Measurements from ENCODE around the gene GIN1. TPM values are rescaled to one million over a fixed set of nuclear protein-coding genes. Genes with fewer than 3 reads are reported as not detected.

GIN1 gene
- polyA plus RNA-seq, 1 donor from 2014 or later: 17.5 TPM

GRCh38 chr5:103128202-103128601 is 8.3 kb upstream of the GIN1 start:
- Histone ChIP-seq H4K20me1 (ENCODE audit: insufficient read depth) (no peaks in the 10 kb centered on the region), H3K27ac (ENCODE audit: low read length) (no peak overlapping the region), H3K36me3 (ENCODE audit: insufficient read depth, low read length) (peaks cover 2% of the 10 kb centered on the region), H3F3A (ENCODE audit: insufficient read depth, low read length, poor library complexity, severe bottlenecking) (no peaks in the 10 kb centered on the region), H3K4me3 (ENCODE audit: low read length) (no peak overlapping the region), H3K9me3 (ENCODE audit: low read length) (no peaks in the 10 kb centered on the region), H3K9me2 (ENCODE audit: insufficient read depth, low read length) (no peaks in the 10 kb centered on the region), H3K9ac (ENCODE audit: low read length) (no peak overlapping the region), H3K79me2 (replicated peaks; ENCODE audit: insufficient read depth, low read length) (peaks cover 24% of the 10 kb centered on the region), H2AFZ (ENCODE audit: low read depth, low read length) (no peak overlapping the region), H3K27me3 (ENCODE audit: insufficient read depth, low read depth, low read length) (no peaks in the 10 kb centered on the region), H3K4me2 (ENCODE audit: low read length) (no peak overlapping the region)
- TF ChIP-seq CTCF (IDR thresholded peaks at IDR 0.05; ENCODE audit: poor library complexity, severe bottlenecking): no peak
- TF ChIP-seq RAD21 (conservative IDR thresholded peaks at IDR 0.05): no peak
- no peak for TF ChIP-seq TAF1 (IDR thresholded peaks at IDR 0.05; ENCODE audit: low read depth)
- no peak for TF ChIP-seq POLR2AphosphoS5 (IDR thresholded peaks at IDR 0.05)
- TF ChIP-seq, protein P1, sequence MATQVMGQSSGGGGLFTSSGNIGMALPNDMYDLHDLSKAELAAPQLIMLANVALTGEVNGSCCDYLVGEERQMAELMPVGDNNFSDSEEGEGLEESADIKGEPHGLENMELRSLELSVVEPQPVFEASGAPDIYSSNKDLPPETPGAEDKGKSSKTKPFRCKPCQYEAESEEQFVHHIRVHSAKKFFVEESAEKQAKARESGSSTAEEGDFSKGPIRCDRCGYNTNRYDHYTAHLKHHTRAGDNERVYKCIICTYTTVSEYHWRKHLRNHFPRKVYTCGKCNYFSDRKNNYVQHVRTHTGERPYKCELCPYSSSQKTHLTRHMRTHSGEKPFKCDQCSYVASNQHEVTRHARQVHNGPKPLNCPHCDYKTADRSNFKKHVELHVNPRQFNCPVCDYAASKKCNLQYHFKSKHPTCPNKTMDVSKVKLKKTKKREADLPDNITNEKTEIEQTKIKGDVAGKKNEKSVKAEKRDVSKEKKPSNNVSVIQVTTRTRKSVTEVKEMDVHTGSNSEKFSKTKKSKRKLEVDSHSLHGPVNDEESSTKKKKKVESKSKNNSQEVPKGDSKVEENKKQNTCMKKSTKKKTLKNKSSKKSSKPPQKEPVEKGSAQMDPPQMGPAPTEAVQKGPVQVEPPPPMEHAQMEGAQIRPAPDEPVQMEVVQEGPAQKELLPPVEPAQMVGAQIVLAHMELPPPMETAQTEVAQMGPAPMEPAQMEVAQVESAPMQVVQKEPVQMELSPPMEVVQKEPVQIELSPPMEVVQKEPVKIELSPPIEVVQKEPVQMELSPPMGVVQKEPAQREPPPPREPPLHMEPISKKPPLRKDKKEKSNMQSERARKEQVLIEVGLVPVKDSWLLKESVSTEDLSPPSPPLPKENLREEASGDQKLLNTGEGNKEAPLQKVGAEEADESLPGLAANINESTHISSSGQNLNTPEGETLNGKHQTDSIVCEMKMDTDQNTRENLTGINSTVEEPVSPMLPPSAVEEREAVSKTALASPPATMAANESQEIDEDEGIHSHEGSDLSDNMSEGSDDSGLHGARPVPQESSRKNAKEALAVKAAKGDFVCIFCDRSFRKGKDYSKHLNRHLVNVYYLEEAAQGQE (IDR thresholded peaks at IDR 0.05; ENCODE audit: borderline replicate concordance): no peak

DNA sequence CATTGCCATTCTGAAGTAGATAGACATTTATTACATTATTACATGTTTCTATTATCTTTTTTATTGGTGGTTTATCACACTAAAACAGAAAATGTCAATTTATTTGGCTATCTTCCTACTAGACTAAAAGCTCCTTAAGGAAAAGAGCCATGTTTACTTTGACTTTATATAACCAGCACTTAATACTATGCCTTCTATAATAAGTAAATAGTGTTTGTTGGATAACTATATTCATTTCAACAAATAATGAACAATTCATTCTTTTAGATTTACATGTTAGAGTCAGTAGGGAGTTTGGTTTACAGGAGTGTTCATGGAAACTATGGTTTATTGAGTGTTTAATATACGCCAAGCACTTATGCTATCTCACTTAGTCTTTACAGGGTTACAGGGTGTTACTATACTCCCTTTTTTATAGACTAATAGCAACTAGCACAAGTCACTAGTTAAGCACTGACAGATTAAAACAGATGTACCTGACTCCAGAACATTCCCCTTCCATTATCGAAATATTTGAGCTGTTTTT is 7.4 kb upstream of the GIN1 start:
- no peak overlapping the region for H3K9ac ChIP-seq (ENCODE audit: low read length)
- no peaks in the 10 kb centered on the region for H4K20me1 ChIP-seq (ENCODE audit: insufficient read depth)
- no peaks in the 10 kb centered on the region for H3K9me2 ChIP-seq (ENCODE audit: insufficient read depth, low read length)
- no peaks in the 10 kb centered on the region for H3F3A ChIP-seq (ENCODE audit: insufficient read depth, low read length, poor library complexity, severe bottlenecking)
- no peaks in the 10 kb centered on the region for H3K9me3 ChIP-seq (ENCODE audit: low read length)
- H3K79me2 ChIP-seq (replicated peaks; ENCODE audit: insufficient read depth, low read length): peaks cover 32% of the 10 kb centered on the region
- H3K4me3 ChIP-seq (ENCODE audit: low read length): no peak overlapping the region
- H2AFZ ChIP-seq (ENCODE audit: low read depth, low read length): no peak overlapping the region
- no peaks in the 10 kb centered on the region for H3K27me3 ChIP-seq (ENCODE audit: insufficient read depth, low read depth, low read length)
- H3K4me2 ChIP-seq (ENCODE audit: low read length): no peak overlapping the region
- no peak overlapping the region for H3K27ac ChIP-seq (ENCODE audit: low read length)
- peaks cover 5% of the 10 kb centered on the region for H3K36me3 ChIP-seq (ENCODE audit: insufficient read depth, low read length)
- TF ChIP-seq EZH2 (IDR thresholded peaks at IDR 0.05; ENCODE audit: borderline replicate concordance, insufficient read depth, low read length, poor library complexity, severe bottlenecking) (no peak), RAD21 (conservative IDR thresholded peaks at IDR 0.05) (no peak), SMC3 (conservative IDR thresholded peaks at IDR 0.05; ENCODE audit: poor library complexity) (no peak), TAF1 (IDR thresholded peaks at IDR 0.05; ENCODE audit: low read depth) (no peak), CTCF (IDR thresholded peaks at IDR 0.05; ENCODE audit: poor library complexity, severe bottlenecking) (no peak), EP300 (conservative IDR thresholded peaks at IDR 0.05; ENCODE audit: poor library complexity, severe bottlenecking) (no peak), POLR2AphosphoS5 (IDR thresholded peaks at IDR 0.05) (no peak), MXI1 (conservative IDR thresholded peaks at IDR 0.05; ENCODE audit: poor library complexity, severe bottlenecking) (no peak)
- TF ChIP-seq, protein P1 (IDR thresholded peaks at IDR 0.05; ENCODE audit: borderline replicate concordance): no peak
